GM12878 (cell line): ENCODE data around the gene MYO3B. TPM values are rescaled to one million over a fixed set of nuclear protein-coding genes. Genes with fewer than 3 reads are reported as not detected.

Experiments
- ATAC-seq: fragments of 200-7000 bp; cut with Tn5 transposase; 3 replicates; pipeline ENCODE4 v1.9.1; 2020; ENCODE audit warnings: mild to moderate bottlenecking, moderate library complexity
- BruUV-seq: library from RNA; stranded (reverse); fragments of 400-500 nt; replicated peaks from 2 replicates; lab custom pipeline; 2021; lab: Mats Ljungman, UMichigan
- CTCF ChIA-PET: fragments of 300-600 bp; sonication (Branson Sonifier 250); formaldehyde crosslinking; extraction: SDS; loops from one replicate; lab custom pipeline; 2021; ENCODE audit warnings: inconsistent platforms; lab: Yijun Ruan, JAX
- POLR2A ChIA-PET: fragments of 350-600 bp; formaldehyde crosslinking; extraction: SDS; loops from one replicate; lab custom pipeline; 2021; ENCODE audit warnings: inconsistent platforms; lab: Charles Lee
- RAD21 ChIA-PET: fragments of 300-600 bp; sonication (Branson Sonifier 250); formaldehyde crosslinking; loops from one replicate; lab custom pipeline; 2023; ENCODE audit warnings: antibody characterized with exemption; ENCODE audit not compliant: unreplicated experiment; lab: Charles Lee
- SMC1A ChIA-PET: fragments of 300-600 bp; sonication (Branson Sonifier 250); formaldehyde crosslinking; loops from one replicate; lab custom pipeline; 2023; ENCODE audit not compliant: unreplicated experiment, uncharacterized antibody; lab: Charles Lee
- DNase-seq: peaks from one replicate; pipeline ENCODE4 v3.0.0-alpha.2; 2011; ENCODE audit warnings: low read depth, low spot score
- FAIRE-seq: peaks from 3 replicates; lab custom pipeline; 2011; peaks lifted over from hg19 to GRCh38; lab: Jason Lieb, UNC
- H2AFZ ChIP-seq: 2 replicates; pipeline ENCODE4 v1.6.0; 2011; ENCODE audit warnings: low read depth, low read length, control low read depth; ENCODE audit not compliant: control insufficient read depth
- H3K27ac ChIP-seq: 2 replicates; pipeline ENCODE4 v1.5.1; 2011; ENCODE audit warnings: control low read depth; ENCODE audit not compliant: control insufficient read depth, insufficient read depth
- H3K27me3 ChIP-seq, 2 experiments: replicated peaks in 1 of 2; 2 replicates each; pipeline versions ENCODE4 v1.6.0 to v1.6.1; 2011; ENCODE audit warnings: low read length in 1 of 2; ENCODE audit not compliant: control insufficient read depth in 2 of 2, insufficient read depth in 2 of 2
- H3K36me3 ChIP-seq, 2 experiments: 2 replicates each; pipeline ENCODE4 v1.5.1; 2011; ENCODE audit warnings: low read length in 1 of 2; ENCODE audit not compliant: control insufficient read depth in 2 of 2, insufficient read depth in 2 of 2
- H3K4me1 ChIP-seq: 2 replicates; pipeline ENCODE4 v1.6.1; 2011; ENCODE audit warnings: mild to moderate bottlenecking, low read length, moderate library complexity, mixed read lengths; ENCODE audit not compliant: control insufficient read depth, insufficient read depth
- H3K4me2 ChIP-seq: 2 replicates; pipeline ENCODE4 v1.6.0; 2011; ENCODE audit warnings: control low read depth; ENCODE audit not compliant: control insufficient read depth, insufficient read depth
- H3K4me3 ChIP-seq: fragments of 200-600 bp; sonication (generic); 2 replicates; pipeline ENCODE4 v1.5.1; 2016
- H3K79me2 ChIP-seq: 2 replicates; pipeline ENCODE4 v1.6.0; 2011; ENCODE audit warnings: low read length; ENCODE audit not compliant: control insufficient read depth, insufficient read depth
- H3K9ac ChIP-seq: 2 replicates; pipeline ENCODE4 v1.8.0; 2011; ENCODE audit warnings: low read length, control low read depth, mixed read lengths; ENCODE audit not compliant: control insufficient read depth, insufficient read depth
- H3K9me3 ChIP-seq: replicated peaks from 3 replicates; pipeline ENCODE4 v1.5.1; 2011; ENCODE audit warnings: mild to moderate bottlenecking, low read length; ENCODE audit not compliant: control insufficient read depth, insufficient read depth
- H4K20me1 ChIP-seq: 2 replicates; pipeline ENCODE4 v1.6.0; 2011; ENCODE audit not compliant: control insufficient read depth, insufficient read depth
- BCL11A ChIP-seq: IDR thresholded peaks from 2 replicates; pipeline ENCODE4 v1.6.1; 2011; ENCODE audit warnings: low read depth, low read length
- CBFB ChIP-seq: IDR thresholded peaks from 2 replicates; pipeline ENCODE4 v1.6.1; 2016; ENCODE audit warnings: antibody characterized with exemption, low read depth
- CHD4 ChIP-seq: fragments of 200-600 bp; sonication (generic); IDR thresholded peaks from 2 replicates; pipeline ENCODE4 v1.6.1; 2016; ENCODE audit warnings: mild to moderate bottlenecking
- KDM1A ChIP-seq: fragments of 200-600 bp; sonication (generic); IDR thresholded peaks from 2 replicates; pipeline ENCODE4 v1.6.1; 2016; ENCODE audit warnings: borderline replicate concordance
- NR2F1 ChIP-seq: fragments of 450-650 bp; conservative IDR thresholded peaks from 2 replicates; pipeline ENCODE4 v1.6.1; 2017; ENCODE audit warnings: mild to moderate bottlenecking
- POU2F2 ChIP-seq: IDR thresholded peaks from 3 replicates; pipeline ENCODE4 v1.6.1; 2011; ENCODE audit warnings: low read depth, mild to moderate bottlenecking, low read length, borderline replicate concordance
- SP1 ChIP-seq: IDR thresholded peaks from one replicate; pipeline ENCODE4 v1.6.1; 2011; ENCODE audit warnings: low read depth, low read length
- TARDBP ChIP-seq: IDR thresholded peaks from 2 replicates; pipeline ENCODE4 v1.6.1; 2016; ENCODE audit warnings: borderline replicate concordance
- ZNF274 ChIP-seq: IDR thresholded peaks from one replicate; pipeline ENCODE4 v1.8.0; 2011; ENCODE audit not compliant: insufficient read length, insufficient read depth
- WGBS: methylation state at CpG from one replicate; pipeline ENCODE4 v1.1.6; 2016; ENCODE audit warnings: low lambda C conversion rate; ENCODE audit not compliant: insufficient replicate concordance, insufficient coverage; ENCODE audit errors: missing lambda C conversion rate; 5-methylcytosine and 5-hydroxymethylcytosine counted together
- in situ Hi-C: fragments of 300-500 bp; cut with MboI; formaldehyde crosslinking; loops from 9 replicates; pipeline ENCODE4 v1.14.3; 2018; ENCODE audit warnings: mixed read lengths
- intact Hi-C: fragments of 100-400 bp; cut with micrococcal nuclease; formaldehyde crosslinking; loops from one replicate; pipeline ENCODE4 v1.14.2; 2022; ENCODE audit not compliant: unreplicated experiment
- polyA plus RNA-seq, 11 experiments: library from polyadenylated mRNA; depleted of rRNA in 4 of 11; unstranded in 6 of 11; stranded (reverse) in 5 of 11; fragments of >200 nt; fragmentation: Nextera tagmentation in 4 of 11; fragmentation: Illumina TruSeq in 1 of 11; extraction: Ambion mirVana in 4 of 11; extraction: Trizol in 1 of 11; gene quantifications; 1 replicate in 1 of 11; 2 replicates in 10 of 11; pipeline versions ENCODE4 v1.2.1 to v1.2.3, GENCODE V29; 2011 to 2016; ENCODE audit warnings: inconsistent platforms in 2 of 11, missing spikeins in 2 of 11, low read depth in 1 of 11
- total RNA-seq, 4 experiments: library from RNA; depleted of rRNA in 3 of 4; stranded (reverse); fragments of >200 nt in 3 of 4; fragmentation: Illumina TruSeq in 1 of 4; extraction: Trizol in 1 of 4; gene quantifications; 2 replicates each; pipeline versions ENCODE4 v1.2.1 to v1.2.3, GENCODE V29; 2013 to 2021
- TF ChIP-seq, protein P1 (sequence below): IDR thresholded peaks from 2 replicates; pipeline ENCODE4 v1.6.1; 2012; ENCODE audit warnings: low read length, inconsistent platforms

MYO3B gene
- total and polyA plus RNA-seq, 10 of the 15 experiments (the other 5 are each of a cell fraction or from before 2014, with no cell fraction given): 1.1 to 7.1 (median 2.1) TPM

DNA sequence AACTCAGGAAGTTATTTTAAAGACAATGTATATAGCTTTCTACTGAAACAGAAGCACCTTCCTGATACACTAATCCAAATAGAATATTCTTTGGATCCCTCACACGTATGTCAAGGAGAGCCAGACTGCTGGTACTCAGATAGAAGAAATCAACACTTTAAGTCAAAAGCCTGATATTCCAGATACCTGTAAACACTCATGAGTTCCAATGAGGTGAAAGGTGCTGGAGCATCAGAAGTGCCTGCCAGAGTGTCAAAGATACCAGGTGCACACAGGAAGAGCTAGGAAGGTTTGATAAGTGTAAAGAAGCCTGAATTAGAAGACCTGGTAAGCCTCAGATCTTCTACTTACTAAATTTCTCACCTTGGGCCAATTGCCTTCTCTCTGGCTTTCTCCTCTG is 310.9 kb downstream of the MYO3B start:
- POLR2A ChIA-PET: no interaction called here
- H3K27me3 ChIP-seq: no peaks in the 10 kb centered on the region
- no peak for DNase-seq
- BruUV-seq: no TSS peak
- SMC1A ChIA-PET: interaction anchor here (0.6 to 1.0 kb wide), 4 partner anchors 18 to 676 kb away, joined by 3 to 4 read pairs (median 3); no protein-coding TSS in a partner anchor
- CTCF ChIA-PET: interaction anchor here (3.3 kb wide), 1 partner anchor 327 kb away, joined by 20 read pairs; the partner anchor contains the start of gene GAD1
- no peaks in the 10 kb centered on the region for H3K4me1 ChIP-seq
- FAIRE-seq: no peak
- in situ Hi-C loops: no loop called here
- no peak overlapping the region for H3K4me2 ChIP-seq
- no peaks in the 10 kb centered on the region for H3K9me3 ChIP-seq
- 0% methylated on average over 1 of the region's 1 CpG for WGBS
- intact Hi-C loops: loop anchor here (10.0 kb wide), 1 partner anchor 326 kb away; the partner anchor contains the start of gene GAD1
- H3K9ac ChIP-seq: no peak overlapping the region
- ATAC-seq: no peak
- H3K36me3 ChIP-seq: no peaks in the 10 kb centered on the region
- no peaks in the 10 kb centered on the region for H3K79me2 ChIP-seq
- H3K27ac ChIP-seq: no peak overlapping the region
- RAD21 ChIA-PET: no interaction called here
- TF ChIP-seq, protein P1, sequence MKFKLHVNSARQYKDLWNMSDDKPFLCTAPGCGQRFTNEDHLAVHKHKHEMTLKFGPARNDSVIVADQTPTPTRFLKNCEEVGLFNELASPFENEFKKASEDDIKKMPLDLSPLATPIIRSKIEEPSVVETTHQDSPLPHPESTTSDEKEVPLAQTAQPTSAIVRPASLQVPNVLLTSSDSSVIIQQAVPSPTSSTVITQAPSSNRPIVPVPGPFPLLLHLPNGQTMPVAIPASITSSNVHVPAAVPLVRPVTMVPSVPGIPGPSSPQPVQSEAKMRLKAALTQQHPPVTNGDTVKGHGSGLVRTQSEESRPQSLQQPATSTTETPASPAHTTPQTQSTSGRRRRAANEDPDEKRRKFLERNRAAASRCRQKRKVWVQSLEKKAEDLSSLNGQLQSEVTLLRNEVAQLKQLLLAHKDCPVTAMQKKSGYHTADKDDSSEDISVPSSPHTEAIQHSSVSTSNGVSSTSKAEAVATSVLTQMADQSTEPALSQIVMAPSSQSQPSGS: no peak
- no peak for TF ChIP-seq ZNF274
- no peak for TF ChIP-seq SP1
- no peak for TF ChIP-seq CHD4
- TF ChIP-seq KDM1A: no peak
- H3K4me3 ChIP-seq: no peak overlapping the region
- no peaks in the 10 kb centered on the region for H4K20me1 ChIP-seq
- no peak overlapping the region for H2AFZ ChIP-seq

GRCh38 chr2:170492010-170492409 is 314.1 kb downstream of the MYO3B start:
- no peaks in the 10 kb centered on the region for H3K4me1 ChIP-seq
- H4K20me1 ChIP-seq: no peaks in the 10 kb centered on the region
- RAD21 ChIA-PET: interaction anchor here (1.5 kb wide), 1 partner anchor 321 kb away, joined by 3 read pairs; no protein-coding TSS in a partner anchor
- TF ChIP-seq BCL11A: no peak
- no peak for TF ChIP-seq TARDBP
- TF ChIP-seq NR2F1: no peak
- TF ChIP-seq POU2F2: no peak
- TF ChIP-seq CBFB: no peak
- DNase-seq (no peak), FAIRE-seq (no peak), ATAC-seq (no peak)
- H3K27ac ChIP-seq: no peak overlapping the region
- H2AFZ ChIP-seq: no peak overlapping the region
- WGBS: 25% methylated on average over 3 of the region's 3 CpGs
- SMC1A ChIA-PET: interaction anchor here (0.6 to 10.3 kb wide), 6 partner anchors 11 to 839 kb away, joined by 3 to 67 read pairs (median 6); no protein-coding TSS in a partner anchor
- H3K9me3 ChIP-seq: no peaks in the 10 kb centered on the region
- BruUV-seq: no TSS peak
- no peak overlapping the region for H3K9ac ChIP-seq
- POLR2A ChIA-PET: interaction anchor here (0.7 kb wide), 1 partner anchor 449 kb away, joined by 5 read pairs; no protein-coding TSS in a partner anchor
- CTCF ChIA-PET: interaction anchor here (0.8 to 1.7 kb wide), 6 partner anchors 15 to 321 kb away, joined by 3 to 7 read pairs (median 4); partner anchors contain the start of gene ERICH2
- in situ Hi-C loops: no loop called here
- no peaks in the 10 kb centered on the region for H3K79me2 ChIP-seq
- intact Hi-C loops: no loop called here
- no peaks in the 10 kb centered on the region for H3K27me3 ChIP-seq
- no peaks in the 10 kb centered on the region for H3K36me3 ChIP-seq
- H3K4me3 ChIP-seq: no peak overlapping the region
- no peak overlapping the region for H3K4me2 ChIP-seq
